GM23338 (cell line): Measurements from ENCODE around the gene ATP8A1.

ENCODE experiments used
- CREB1 ChIP-seq: fragments of 250-450 bp; sonication (Bioruptor Pico); IDR thresholded peaks from 2 replicates; pipeline ENCODE4 v1.5.0; 2020; ENCODE audit warnings: low read depth, mild to moderate bottlenecking, moderate library complexity
- CTCF ChIP-seq, 2 experiments: fragments of 200-600 bp in 1 of 2; sonication (generic) in 1 of 2; conservative IDR thresholded peaks; 2 replicates each; pipeline versions ENCODE4 v1.5.1 to v1.6.1; 2016 to 2017; ENCODE audit warnings: antibody characterized with exemption in 2 of 2, low read depth in 2 of 2, mild to moderate bottlenecking in 2 of 2, moderate library complexity in 1 of 2
- ETS1 ChIP-seq: IDR thresholded peaks from 2 replicates; pipeline ENCODE4 v1.6.1; 2016; ENCODE audit warnings: antibody characterized with exemption
- EZH2 ChIP-seq: fragments of 200-600 bp; sonication (generic); IDR thresholded peaks from one replicate; pipeline ENCODE4 v1.8.0; 2017; ENCODE audit warnings: antibody characterized with exemption, mild to moderate bottlenecking, low read depth; ENCODE audit not compliant: unreplicated experiment
- EZH2phosphoT487 ChIP-seq: fragments of 200-600 bp; sonication (generic); IDR thresholded peaks from one replicate; pipeline ENCODE4 v1.8.1; 2018; ENCODE audit warnings: antibody characterized with exemption; ENCODE audit not compliant: unreplicated experiment
- JUNB ChIP-seq: IDR thresholded peaks from one replicate; pipeline ENCODE4 v1.6.1; 2016; ENCODE audit warnings: antibody characterized with exemption; ENCODE audit not compliant: unreplicated experiment
- POLR2AphosphoS5 ChIP-seq: IDR thresholded peaks from 2 replicates; pipeline ENCODE4 v1.6.1; 2016; ENCODE audit warnings: antibody characterized with exemption, low read depth
- REST ChIP-seq: IDR thresholded peaks from one replicate; pipeline ENCODE4 v1.6.1; 2018; ENCODE audit warnings: antibody characterized with exemption; ENCODE audit not compliant: unreplicated experiment
- STAT1 ChIP-seq: IDR thresholded peaks from one replicate; pipeline ENCODE4 v1.6.1; 2016; ENCODE audit warnings: antibody characterized with exemption; ENCODE audit not compliant: unreplicated experiment
- ZNF331 ChIP-seq: fragments of 250-450 bp; sonication (Bioruptor Pico); IDR thresholded peaks from 2 replicates; pipeline ENCODE4 v1.5.0; 2020; ENCODE audit warnings: low read depth, mild to moderate bottlenecking, moderate library complexity
- TF ChIP-seq, protein P1 (sequence below): fragments of 250-450 bp; sonication (Bioruptor Pico); IDR thresholded peaks from 2 replicates; pipeline ENCODE4 v1.5.0; 2020; ENCODE audit warnings: mild to moderate bottlenecking, moderate library complexity

DNA sequence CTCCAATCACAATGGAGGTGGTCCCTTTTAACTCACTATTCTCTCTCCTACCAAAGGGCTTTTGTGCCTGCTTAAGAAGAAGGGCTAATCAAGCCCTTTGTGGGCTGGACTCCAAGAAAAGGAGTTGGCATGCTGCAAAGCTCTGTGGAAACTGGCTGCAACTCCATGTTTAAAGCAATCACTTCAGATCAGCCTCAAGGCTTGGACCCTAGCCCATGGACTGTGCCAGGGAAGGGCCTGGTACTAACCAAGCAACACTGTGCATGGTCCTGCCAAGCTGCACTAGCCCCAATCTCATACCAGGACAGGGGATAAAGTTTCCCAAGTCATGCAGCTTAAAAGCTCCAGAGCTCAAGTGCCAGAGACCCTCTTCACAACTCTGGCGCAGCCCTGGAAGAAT lies 86.7 kb downstream of the ATP8A1 start:
- no peak for TF ChIP-seq CTCF (conservative IDR thresholded peaks at IDR 0.05; ENCODE audit: low read depth in 2 of 2)
- no peak for TF ChIP-seq JUNB
- no peak for TF ChIP-seq ETS1
- no peak for TF ChIP-seq CREB1 (CRISPR knock-in tag)
- TF ChIP-seq POLR2AphosphoS5 = no peak
- TF ChIP-seq REST = no peak
- no peak for TF ChIP-seq EZH2phosphoT487
- no peak for TF ChIP-seq EZH2
- TF ChIP-seq STAT1 = no peak
- TF ChIP-seq, protein P1, sequence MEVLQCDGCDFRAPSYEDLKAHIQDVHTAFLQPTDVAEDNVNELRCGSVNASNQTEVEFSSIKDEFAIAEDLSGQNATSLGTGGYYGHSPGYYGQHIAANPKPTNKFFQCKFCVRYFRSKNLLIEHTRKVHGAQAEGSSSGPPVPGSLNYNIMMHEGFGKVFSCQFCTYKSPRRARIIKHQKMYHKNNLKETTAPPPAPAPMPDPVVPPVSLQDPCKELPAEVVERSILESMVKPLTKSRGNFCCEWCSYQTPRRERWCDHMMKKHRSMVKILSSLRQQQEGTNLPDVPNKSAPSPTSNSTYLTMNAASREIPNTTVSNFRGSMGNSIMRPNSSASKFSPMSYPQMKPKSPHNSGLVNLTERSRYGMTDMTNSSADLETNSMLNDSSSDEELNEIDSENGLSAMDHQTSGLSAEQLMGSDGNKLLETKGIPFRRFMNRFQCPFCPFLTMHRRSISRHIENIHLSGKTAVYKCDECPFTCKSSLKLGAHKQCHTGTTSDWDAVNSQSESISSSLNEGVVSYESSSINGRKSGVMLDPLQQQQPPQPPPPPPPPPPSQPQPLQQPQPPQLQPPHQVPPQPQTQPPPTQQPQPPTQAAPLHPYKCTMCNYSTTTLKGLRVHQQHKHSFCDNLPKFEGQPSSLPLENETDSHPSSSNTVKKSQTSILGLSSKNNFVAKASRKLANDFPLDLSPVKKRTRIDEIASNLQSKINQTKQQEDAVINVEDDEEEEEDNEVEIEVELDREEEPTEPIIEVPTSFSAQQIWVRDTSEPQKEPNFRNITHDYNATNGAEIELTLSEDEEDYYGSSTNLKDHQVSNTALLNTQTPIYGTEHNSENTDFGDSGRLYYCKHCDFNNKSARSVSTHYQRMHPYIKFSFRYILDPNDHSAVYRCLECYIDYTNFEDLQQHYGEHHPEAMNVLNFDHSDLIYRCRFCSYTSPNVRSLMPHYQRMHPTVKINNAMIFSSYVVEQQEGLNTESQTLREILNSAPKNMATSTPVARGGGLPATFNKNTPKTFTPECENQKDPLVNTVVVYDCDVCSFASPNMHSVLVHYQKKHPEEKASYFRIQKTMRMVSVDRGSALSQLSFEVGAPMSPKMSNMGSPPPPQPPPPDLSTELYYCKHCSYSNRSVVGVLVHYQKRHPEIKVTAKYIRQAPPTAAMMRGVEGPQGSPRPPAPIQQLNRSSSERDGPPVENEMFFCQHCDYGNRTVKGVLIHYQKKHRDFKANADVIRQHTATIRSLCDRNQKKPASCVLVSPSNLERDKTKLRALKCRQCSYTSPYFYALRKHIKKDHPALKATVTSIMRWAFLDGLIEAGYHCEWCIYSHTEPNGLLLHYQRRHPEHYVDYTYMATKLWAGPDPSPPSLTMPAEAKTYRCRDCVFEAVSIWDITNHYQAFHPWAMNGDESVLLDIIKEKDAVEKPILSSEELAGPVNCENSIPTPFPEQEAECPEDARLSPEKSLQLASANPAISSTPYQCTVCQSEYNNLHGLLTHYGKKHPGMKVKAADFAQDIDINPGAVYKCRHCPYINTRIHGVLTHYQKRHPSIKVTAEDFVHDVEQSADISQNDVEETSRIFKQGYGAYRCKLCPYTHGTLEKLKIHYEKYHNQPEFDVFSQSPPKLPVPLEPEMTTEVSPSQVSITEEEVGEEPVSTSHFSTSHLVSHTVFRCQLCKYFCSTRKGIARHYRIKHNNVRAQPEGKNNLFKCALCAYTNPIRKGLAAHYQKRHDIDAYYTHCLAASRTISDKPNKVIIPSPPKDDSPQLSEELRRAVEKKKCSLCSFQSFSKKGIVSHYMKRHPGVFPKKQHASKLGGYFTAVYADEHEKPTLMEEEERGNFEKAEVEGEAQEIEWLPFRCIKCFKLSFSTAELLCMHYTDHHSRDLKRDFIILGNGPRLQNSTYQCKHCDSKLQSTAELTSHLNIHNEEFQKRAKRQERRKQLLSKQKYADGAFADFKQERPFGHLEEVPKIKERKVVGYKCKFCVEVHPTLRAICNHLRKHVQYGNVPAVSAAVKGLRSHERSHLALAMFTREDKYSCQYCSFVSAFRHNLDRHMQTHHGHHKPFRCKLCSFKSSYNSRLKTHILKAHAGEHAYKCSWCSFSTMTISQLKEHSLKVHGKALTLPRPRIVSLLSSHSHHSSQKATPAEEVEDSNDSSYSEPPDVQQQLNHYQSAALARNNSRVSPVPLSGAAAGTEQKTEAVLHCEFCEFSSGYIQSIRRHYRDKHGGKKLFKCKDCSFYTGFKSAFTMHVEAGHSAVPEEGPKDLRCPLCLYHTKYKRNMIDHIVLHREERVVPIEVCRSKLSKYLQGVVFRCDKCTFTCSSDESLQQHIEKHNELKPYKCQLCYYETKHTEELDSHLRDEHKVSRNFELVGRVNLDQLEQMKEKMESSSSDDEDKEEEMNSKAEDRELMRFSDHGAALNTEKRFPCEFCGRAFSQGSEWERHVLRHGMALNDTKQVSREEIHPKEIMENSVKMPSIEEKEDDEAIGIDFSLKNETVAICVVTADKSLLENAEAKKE (CRISPR knock-in tag) = no peak
- no peak for TF ChIP-seq ZNF331
